Tibial nerve (tissue), 4 donors: Measurements from ENCODE around the gene DSC3. TPM values are rescaled to one million over a fixed set of nuclear protein-coding genes. Genes with fewer than 3 reads are reported as not detected.
"Not testable (repeated sequence)": the region's sequence is repeated elsewhere in the genome, so short reads cannot be mapped to it uniquely, and the experiment has no call there.

Source experiments
- DNase-seq, 2 donors: peaks; one replicate each; pipeline ENCODE4 v3.0.0-alpha.2; 2019; ENCODE audit warnings: low spot score in 2 of 2
- H3K27ac ChIP-seq, 4 donors: fragments of 200-600 bp; sonication (generic) in 3 of 4; one replicate each; pipeline ENCODE4 v1.5.1; 2017 to 2019; ENCODE audit warnings: mild to moderate bottlenecking in 1 of 4
- H3K27me3 ChIP-seq, 2 donors: fragments of 200-600 bp; sonication (generic) in 1 of 2; one replicate each; pipeline versions ENCODE4 v1.5.1 to v1.6.0; 2017 to 2019
- H3K36me3 ChIP-seq, 3 donors: fragments of 200-600 bp; sonication (generic); one replicate each; pipeline ENCODE4 v1.5.1; 2018 to 2019
- H3K4me1 ChIP-seq, 4 donors: fragments of 200-600 bp; sonication (generic) in 3 of 4; one replicate each; pipeline ENCODE4 v1.5.1; 2017 to 2019
- H3K4me3 ChIP-seq, 4 donors: fragments of 200-600 bp; sonication (generic) in 3 of 4; one replicate each; pipeline ENCODE4 v1.5.1; 2017 to 2019; ENCODE audit warnings: mild to moderate bottlenecking in 1 of 4, moderate library complexity in 1 of 4
- H3K9me3 ChIP-seq, 4 donors: fragments of 200-600 bp; sonication (generic) in 3 of 4; one replicate each; pipeline ENCODE4 v1.5.1; 2017 to 2019
- CTCF ChIP-seq, 5 experiments: fragments of 200-600 bp in 3 of 5; fragments of 450-650 bp in 2 of 5; sonication (generic) in 3 of 5; IDR thresholded peaks; one replicate each; pipeline ENCODE4 v1.5.1; 2016 to 2019; ENCODE audit warnings: antibody characterized with exemption in 5 of 5, mild to moderate bottlenecking in 3 of 5, moderate library complexity in 2 of 5
- EP300 ChIP-seq, 2 donors: sonication (generic); formaldehyde crosslinking; IDR thresholded peaks; one replicate each; pipeline ENCODE4 v1.6.1; 2017; ENCODE audit warnings: antibody characterized with exemption in 2 of 2, mild to moderate bottlenecking in 1 of 2
- POLR2A ChIP-seq, 2 donors: fragments of 450-650 bp; IDR thresholded peaks; one replicate each; pipeline ENCODE4 v1.6.1; 2017; ENCODE audit warnings: antibody characterized with exemption in 2 of 2, mild to moderate bottlenecking in 2 of 2, moderate library complexity in 2 of 2
- WGBS, 2 donors: methylation state at CpG; one replicate each; pipeline ENCODE4 v1.1.5; 2018; 5-methylcytosine and 5-hydroxymethylcytosine counted together
- total RNA-seq, 4 donors: library from RNA; depleted of rRNA; stranded (reverse); fragments of >200 nt; gene quantifications; one replicate each; pipeline ENCODE4 v1.1.0, GENCODE V29; 2016

Gene DSC3
- total RNA-seq, 4 donors from 2014 or later, result 5.1 to 12.4 (median 8.9) TPM

GRCh38 chr18:30982285-30982992, 60.1 kb downstream of the DSC3 start:
- WGBS, 2 donors, result 85 to 87% methylated on average over 11 of the region's 11 CpGs
- H3K4me3 ChIP-seq, result no peak overlapping the region
- H3K9me3 ChIP-seq, result no peaks in the 10 kb centered on the region

GRCh38 chr18:30978091-30978490, 64.5 kb downstream of the DSC3 start:
- 87 to 88% methylated on average over 4 of the region's 4 CpGs for WGBS, 2 donors
- not testable (repeated sequence) for H3K4me1 ChIP-seq, H3K27ac ChIP-seq, H3K27me3 ChIP-seq, H3K36me3 ChIP-seq, H3K4me3 ChIP-seq, DNase-seq, H3K9me3 ChIP-seq

More at GRCh38 chr18:30982285-30982992, 60.1 kb downstream of the DSC3 start:
- Histone ChIP-seq H3K4me1 (no peaks in the 10 kb centered on the region), H3K36me3 (no peaks in the 10 kb centered on the region), H3K27me3 (no peaks in the 10 kb centered on the region), H3K27ac (no peak overlapping the region)
- TF ChIP-seq EP300 (IDR thresholded peaks at IDR 0.05) (no peak), CTCF (IDR thresholded peaks at IDR 0.05) (no peak), POLR2A (IDR thresholded peaks at IDR 0.05) (no peak)
- DNase-seq, result no peak

DNA sequence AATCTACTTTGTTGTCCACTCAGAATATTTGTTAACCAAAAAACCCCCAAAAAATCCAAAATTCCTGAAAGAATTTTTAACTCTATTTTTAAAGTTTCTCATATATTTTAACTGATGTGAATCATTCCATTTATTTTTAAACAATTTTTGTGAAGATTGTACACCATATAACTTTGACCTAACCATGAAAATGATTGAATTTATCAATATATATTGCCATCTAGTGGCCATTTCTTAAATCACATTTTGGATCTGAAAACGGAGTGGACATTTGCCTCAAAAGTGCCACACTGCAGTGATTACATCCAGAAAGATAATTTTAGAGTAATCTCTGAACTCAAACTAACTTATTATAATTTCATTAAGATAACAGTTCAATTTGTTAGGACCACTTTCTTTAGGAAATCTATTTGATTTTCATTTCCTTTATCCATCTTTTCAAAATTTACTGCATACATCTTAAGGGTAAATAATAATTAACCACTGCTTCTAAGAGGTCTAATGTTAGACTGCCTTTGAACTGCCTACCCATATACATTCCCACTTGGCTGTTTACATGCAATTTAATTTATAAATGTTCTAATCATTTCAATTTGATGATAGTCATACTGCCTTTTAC, 71.1 kb downstream of the DSC3 start:
- H3K36me3 ChIP-seq, result no peaks in the 10 kb centered on the region
- TF ChIP-seq EP300 (IDR thresholded peaks at IDR 0.05), result no peak
- peak; percentile 24 to 59 (median 42) for TF ChIP-seq CTCF (IDR thresholded peaks at IDR 0.05)
- WGBS, 2 donors, result 0 to 2% methylated on average over 1 of the region's 1 CpG

DNA sequence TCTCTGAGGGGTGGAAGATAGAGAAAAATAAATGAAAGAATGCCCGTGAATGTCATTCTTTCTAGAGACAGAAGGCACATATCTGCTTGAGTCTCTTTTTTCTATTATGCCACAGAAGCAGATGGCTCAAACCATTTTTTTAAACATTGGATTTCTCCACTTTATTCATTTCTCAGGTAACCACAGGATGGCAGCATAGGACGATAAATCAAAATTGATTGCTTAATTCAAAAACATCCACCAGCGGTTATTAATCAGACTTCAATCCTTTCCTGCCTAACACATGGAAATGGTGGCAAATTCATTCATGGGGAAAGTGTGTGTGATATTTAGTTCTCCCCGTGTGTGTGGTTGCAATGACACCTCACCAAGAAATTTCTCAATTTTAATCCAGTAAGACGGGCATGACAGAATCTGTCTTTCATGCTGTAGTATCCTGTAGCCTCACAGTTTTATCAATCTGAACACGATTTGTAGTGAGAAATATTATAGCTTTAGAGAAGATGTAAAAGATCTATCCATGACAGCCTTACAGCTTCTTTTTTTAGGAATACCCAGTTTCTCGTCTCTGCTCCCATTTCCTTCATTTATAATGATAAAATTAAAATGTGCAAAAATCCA, 72.2 kb downstream of the DSC3 start:
- 43 to 44% methylated on average over 7 of the region's 7 CpGs for WGBS, 2 donors
- no peaks in the 10 kb centered on the region for H3K4me1 ChIP-seq
- no peaks in the 10 kb centered on the region for H3K27me3 ChIP-seq
- no peak overlapping the region for H3K27ac ChIP-seq
- peak in 3 of 5 experiments; percentile 13 to 30 (median 18) for TF ChIP-seq CTCF (IDR thresholded peaks at IDR 0.05)
- no peak for TF ChIP-seq EP300 (IDR thresholded peaks at IDR 0.05)
- no peaks in the 10 kb centered on the region for H3K9me3 ChIP-seq
- no peak for DNase-seq
- H3K4me3 ChIP-seq, result no peak overlapping the region
- H3K36me3 ChIP-seq, result no peaks in the 10 kb centered on the region

More for the DNA sequence above, 71.1 kb downstream of the DSC3 start:
- Histone ChIP-seq H3K4me3 (no peak overlapping the region), H3K4me1 (no peaks in the 10 kb centered on the region), H3K9me3 (no peaks in the 10 kb centered on the region), H3K27ac (no peak overlapping the region), H3K27me3 (no peaks in the 10 kb centered on the region)
- no peak for DNase-seq

DNA sequence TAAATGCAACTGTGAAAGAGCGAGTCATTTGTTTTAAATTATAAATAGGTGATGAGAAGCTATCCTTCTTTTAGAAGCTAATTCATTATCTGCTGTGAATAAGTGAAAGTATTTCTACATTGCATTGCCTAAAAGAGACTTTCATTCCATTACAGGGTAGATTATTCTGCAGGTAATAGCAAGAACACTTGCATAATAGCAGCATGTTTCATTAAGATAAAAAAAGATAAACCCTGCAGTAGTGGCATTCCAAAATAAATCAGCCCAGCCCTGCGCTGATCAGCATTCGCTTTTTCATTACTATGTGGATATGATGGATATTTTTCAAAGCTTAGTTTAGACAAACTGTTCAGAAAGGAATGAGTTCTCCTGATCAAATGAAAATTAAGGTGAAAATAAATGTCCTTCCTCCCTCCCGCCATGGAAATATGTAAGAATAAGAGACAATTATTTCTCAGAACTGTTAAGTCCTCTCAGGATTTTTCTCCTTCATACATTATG, 72.8 kb downstream of the DSC3 start:
- TF ChIP-seq CTCF (IDR thresholded peaks at IDR 0.05), result no peak
- no peak for TF ChIP-seq EP300 (IDR thresholded peaks at IDR 0.05)
- no peak for TF ChIP-seq POLR2A (IDR thresholded peaks at IDR 0.05)
- Histone ChIP-seq H3K27me3 (no peaks in the 10 kb centered on the region), H3K27ac (no peak overlapping the region), H3K4me3 (no peak overlapping the region), H3K4me1 (no peaks in the 10 kb centered on the region), H3K9me3 (no peaks in the 10 kb centered on the region), H3K36me3 (no peaks in the 10 kb centered on the region)
- DNase-seq, result no peak
- 86 to 89% methylated on average over 4 of the region's 4 CpGs for WGBS, 2 donors
